Neutrophil (primary cell): ENCODE results near the gene SF3B4.
A peak's percentile ranks its signal among the peaks of the same experiment; 100 is the strongest.
"Not testable (repeated sequence)": the region's sequence is repeated elsewhere in the genome, so short reads cannot be mapped to it uniquely, and the experiment has no call there.

ENCODE experiments used
- H3K27ac ChIP-seq: fragments of 200-600 bp; sonication (generic); 2 replicates; pipeline ENCODE4 v1.5.1; 2016; ENCODE audit warnings: mild to moderate bottlenecking, moderate library complexity
- H3K27me3 ChIP-seq: fragments of 200-600 bp; sonication (generic); 2 replicates; pipeline ENCODE4 v1.6.0; 2016; ENCODE audit warnings: mild to moderate bottlenecking
- H3K36me3 ChIP-seq: fragments of 200-600 bp; sonication (generic); 2 replicates; pipeline ENCODE4 v1.5.1; 2017
- H3K4me1 ChIP-seq, 2 experiments: fragments of 200-600 bp in 1 of 2; sonication (generic) in 1 of 2; 1 replicate in 1 of 2; 2 replicates in 1 of 2; pipeline versions ENCODE4 v1.5.1 to v1.6.1; 2013 to 2016; ENCODE audit warnings: low read depth in 1 of 2, low read length in 1 of 2, mild to moderate bottlenecking in 1 of 2, moderate library complexity in 1 of 2; ENCODE audit not compliant: control insufficient read depth in 1 of 2, insufficient read depth in 1 of 2
- H3K4me3 ChIP-seq, 2 experiments: fragments of 200-600 bp in 1 of 2; sonication (generic) in 1 of 2; 1 replicate in 1 of 2; 2 replicates in 1 of 2; pipeline ENCODE4 v1.5.1; 2013 to 2016; ENCODE audit warnings: low read depth in 1 of 2, low read length in 1 of 2, mild to moderate bottlenecking in 1 of 2, moderate library complexity in 1 of 2
- H3K9me3 ChIP-seq: fragments of 200-600 bp; sonication (generic); 2 replicates; pipeline ENCODE4 v1.5.1; 2016
- CTCF ChIP-seq: fragments of 200-600 bp; sonication (generic); IDR thresholded peaks from 2 replicates; pipeline ENCODE4 v1.5.1; 2016; ENCODE audit warnings: antibody characterized with exemption

Gene SF3B4

DNA sequence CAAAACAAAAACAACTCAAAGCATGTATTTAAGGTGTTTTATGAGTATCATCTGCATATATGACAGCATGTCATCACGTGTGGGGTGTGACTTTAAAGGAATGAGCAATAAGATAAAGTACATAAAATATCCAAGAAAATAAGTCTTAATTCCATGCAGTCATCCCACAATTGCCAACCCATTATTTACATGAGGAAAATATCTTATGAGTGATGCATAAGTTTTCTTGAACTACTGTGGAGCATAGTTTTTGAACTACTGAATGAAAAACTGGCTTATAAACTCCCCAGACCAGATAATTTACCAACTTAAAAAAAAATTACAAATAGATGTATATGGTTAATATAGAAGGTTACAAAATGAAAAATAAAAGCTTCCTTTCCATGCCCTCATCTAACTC, 38.8 kb upstream of the SF3B4 start:
- H3K36me3 ChIP-seq, result no peaks in the 10 kb centered on the region
- H3K9me3 ChIP-seq, result no peaks in the 10 kb centered on the region

DNA sequence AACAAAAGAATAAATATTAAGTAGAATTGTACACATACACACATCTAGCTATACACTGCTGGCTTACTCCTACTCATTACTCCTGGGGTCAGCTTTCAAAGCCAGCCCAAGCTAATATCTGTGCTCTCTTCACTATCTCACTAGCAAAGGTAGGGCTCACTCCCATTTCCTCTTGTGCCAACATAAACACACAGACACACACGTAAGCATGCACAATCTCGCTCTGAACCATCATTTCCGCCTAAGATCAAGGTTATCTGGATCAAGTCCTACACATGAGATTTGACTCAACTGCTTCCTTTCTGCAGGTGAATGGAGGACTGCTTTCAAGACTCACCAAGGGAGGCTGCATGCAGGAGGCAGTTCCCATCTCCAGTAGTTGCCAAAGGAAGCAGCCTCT, 37.8 kb upstream of the SF3B4 start:
- Histone ChIP-seq H3K27ac (no peak overlapping the region), H3K36me3 (no peaks in the 10 kb centered on the region)

More for the DNA sequence above, 38.8 kb upstream of the SF3B4 start:
- Histone ChIP-seq H3K27ac (no peak overlapping the region), H3K27me3 (peaks cover 63% of the 10 kb centered on the region), H3K4me1 (peaks cover 3 to 9% of the 10 kb centered on the region in 2 experiments), H3K4me3 (no peak overlapping the region)
- no peak for TF ChIP-seq CTCF

GRCh38 chr1:149963358-149963757, 35.8 kb upstream of the SF3B4 start:
- Histone ChIP-seq H3K4me1 (peaks cover 3 to 9% of the 10 kb centered on the region in 2 experiments), H3K36me3 (no peaks in the 10 kb centered on the region), H3K9me3 (no peaks in the 10 kb centered on the region), H3K27ac (no peak overlapping the region), H3K27me3 (peaks cover 68% of the 10 kb centered on the region), H3K4me3 (no peak overlapping the region)
- TF ChIP-seq CTCF, result no peak

More for the DNA sequence above, 37.8 kb upstream of the SF3B4 start:
- Histone ChIP-seq H3K9me3 (no peaks in the 10 kb centered on the region), H3K4me1 (peaks cover 3 to 9% of the 10 kb centered on the region in 2 experiments), H3K27me3 (peaks cover 69% of the 10 kb centered on the region), H3K4me3 (no peak overlapping the region)
- no peak for TF ChIP-seq CTCF

- Histone ChIP-seq H3K27ac (no peak overlapping the region), H3K36me3 (no peaks in the 10 kb centered on the region), H3K27me3 (peaks cover 68% of the 10 kb centered on the region), H3K9me3 (no peaks in the 10 kb centered on the region), H3K4me3 (no peak overlapping the region), H3K4me1 (peaks cover 3 to 9% of the 10 kb centered on the region in 2 experiments)
- TF ChIP-seq CTCF, result no peak
Observed at GRCh38 chr1:149962736-149963135, 35.1 kb upstream of the SF3B4 start.

GRCh38 chr1:149962039-149962647, 34.5 kb upstream of the SF3B4 start:
- Histone ChIP-seq H3K9me3 (no peaks in the 10 kb centered on the region), H3K27me3 (peaks cover 68% of the 10 kb centered on the region), H3K4me3 (no peak overlapping the region), H3K27ac (no peak overlapping the region), H3K36me3 (no peaks in the 10 kb centered on the region), H3K4me1 (peaks cover 3 to 9% of the 10 kb centered on the region in 2 experiments)
- TF ChIP-seq CTCF, result peak; percentile 68

DNA sequence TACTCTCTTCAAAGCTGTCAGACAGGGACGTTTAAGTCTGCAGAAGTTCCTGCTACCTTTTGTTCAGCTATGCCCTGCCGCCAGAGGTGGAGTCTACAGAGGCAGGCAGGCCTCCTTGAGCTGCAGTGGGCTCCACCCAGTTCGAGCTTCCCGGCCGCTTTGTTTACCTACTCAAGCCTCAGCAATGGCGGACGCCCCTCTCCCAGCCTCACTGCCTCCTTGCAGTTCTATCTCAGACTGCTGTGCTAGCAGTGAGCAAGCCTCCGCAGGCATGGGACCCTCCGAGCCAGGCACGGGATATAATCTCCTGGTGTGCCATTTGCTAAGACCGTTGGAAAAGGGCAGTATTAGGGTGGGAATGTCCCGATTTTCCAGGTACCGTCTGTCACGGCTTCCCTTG, 29.9 kb upstream of the SF3B4 start:
- not testable (repeated sequence) for H3K4me3 ChIP-seq, H3K36me3 ChIP-seq, H3K4me1 ChIP-seq, H3K9me3 ChIP-seq, H3K27ac ChIP-seq
- peaks cover 45% of the 10 kb centered on the region for H3K27me3 ChIP-seq
